ENCODE data around the gene REELD1. TPM values are rescaled to one million over a fixed set of nuclear protein-coding genes. Genes with fewer than 3 reads are reported as not detected.

The REELD1 gene
- total and polyA plus RNA-seq, 9 of the 15 experiments (the other 6 are each of a cell fraction or from before 2014, with no cell fraction given) = not detected

GRCh38 chr4:146255874-146256273, 41.5 kb downstream of the REELD1 start:
- no peak for FAIRE-seq
- H3K9ac ChIP-seq (ENCODE audit: insufficient read depth in 1 of 2, low read depth in 2 of 2, low read length in 2 of 2) = no peak overlapping the region
- no peak overlapping the region for H3K27ac ChIP-seq (ENCODE audit: extremely low read depth, low read depth, low read length)
- ATAC-seq = no peak
- in situ Hi-C loops (cut with MboI) (no loop called here), intact Hi-C loops (cut with micrococcal nuclease) (no loop called here)
- no peaks in the 10 kb centered on the region; the same call in 1 of the 2 replicates for H4K20me1 ChIP-seq (replicated peaks; ENCODE audit: control insufficient read depth, insufficient read depth, low read length)
- H3K4me3 ChIP-seq = no peak overlapping the region
- no peaks in the 10 kb centered on the region for H3K9me3 ChIP-seq (replicated peaks; ENCODE audit: control insufficient read depth, insufficient read depth, low read depth, low read length)
- DNase-seq (ENCODE audit: extremely low read depth in 1 of 4, low spot score in 3 of 4) = no peak
- H3K9me1 ChIP-seq (ENCODE audit: control insufficient read depth, insufficient read depth, low read length) = no peaks in the 10 kb centered on the region
- H2AFZ ChIP-seq (ENCODE audit: low read depth, low read length) = no peak overlapping the region
- ChIA-PET POLR2A (no interaction called here), CTCF (ENCODE audit: low intra/inter-chr PET ratio) (no interaction called here)
- TF ChIP-seq PRMT5 (CRISPR knock-in tag; IDR thresholded peaks at IDR 0.05) = no peak
- TF ChIP-seq TBP (optimal IDR thresholded peaks at IDR 0.05; ENCODE audit: low read depth, low read length) = no peak
- TF ChIP-seq FOXK2 (conservative IDR thresholded peaks at IDR 0.05 in 1 of 2, IDR thresholded peaks at IDR 0.05 in 1 of 2; ENCODE audit: low read depth in 2 of 2) = no peak
- TF ChIP-seq, protein P1, sequence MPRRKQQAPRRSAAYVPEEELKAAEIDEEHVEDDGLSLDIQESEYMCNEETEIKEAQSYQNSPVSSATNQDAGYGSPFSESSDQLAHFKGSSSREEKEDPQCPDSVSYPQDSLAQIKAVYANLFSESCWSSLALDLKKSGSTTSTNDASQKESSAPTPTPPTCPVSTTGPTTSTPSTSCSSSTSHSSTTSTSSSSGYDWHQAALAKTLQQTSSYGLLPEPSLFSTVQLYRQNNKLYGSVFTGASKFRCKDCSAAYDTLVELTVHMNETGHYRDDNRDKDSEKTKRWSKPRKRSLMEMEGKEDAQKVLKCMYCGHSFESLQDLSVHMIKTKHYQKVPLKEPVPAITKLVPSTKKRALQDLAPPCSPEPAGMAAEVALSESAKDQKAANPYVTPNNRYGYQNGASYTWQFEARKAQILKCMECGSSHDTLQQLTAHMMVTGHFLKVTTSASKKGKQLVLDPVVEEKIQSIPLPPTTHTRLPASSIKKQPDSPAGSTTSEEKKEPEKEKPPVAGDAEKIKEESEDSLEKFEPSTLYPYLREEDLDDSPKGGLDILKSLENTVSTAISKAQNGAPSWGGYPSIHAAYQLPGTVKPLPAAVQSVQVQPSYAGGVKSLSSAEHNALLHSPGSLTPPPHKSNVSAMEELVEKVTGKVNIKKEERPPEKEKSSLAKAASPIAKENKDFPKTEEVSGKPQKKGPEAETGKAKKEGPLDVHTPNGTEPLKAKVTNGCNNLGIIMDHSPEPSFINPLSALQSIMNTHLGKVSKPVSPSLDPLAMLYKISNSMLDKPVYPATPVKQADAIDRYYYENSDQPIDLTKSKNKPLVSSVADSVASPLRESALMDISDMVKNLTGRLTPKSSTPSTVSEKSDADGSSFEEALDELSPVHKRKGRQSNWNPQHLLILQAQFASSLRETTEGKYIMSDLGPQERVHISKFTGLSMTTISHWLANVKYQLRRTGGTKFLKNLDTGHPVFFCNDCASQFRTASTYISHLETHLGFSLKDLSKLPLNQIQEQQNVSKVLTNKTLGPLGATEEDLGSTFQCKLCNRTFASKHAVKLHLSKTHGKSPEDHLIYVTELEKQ (CRISPR knock-in tag; IDR thresholded peaks at IDR 0.05) = no peak
- TF ChIP-seq ZZZ3 (IDR thresholded peaks at IDR 0.05) = no peak
- no peak for TF ChIP-seq HDGF (IDR thresholded peaks at IDR 0.05)
- H3K27me3 ChIP-seq (ENCODE audit: control insufficient read depth in 2 of 2, insufficient read depth in 2 of 2, low read length in 2 of 2) = no peaks in the 10 kb centered on the region
- no TSS peak for BruUV-seq (replicated peaks)
- H3K36me3 ChIP-seq (ENCODE audit: control insufficient read depth, insufficient read depth, low read length) = no peaks in the 10 kb centered on the region; the same call in 2 of the 3 replicates
- WGBS (ENCODE audit: insufficient coverage, low coverage, missing lambda C conversion rate) = 63% methylated on average over 3 of the region's 3 CpGs
- no peak overlapping the region for H3K4me2 ChIP-seq (ENCODE audit: insufficient read depth, low read length)
- no peaks in the 10 kb centered on the region for H3K79me2 ChIP-seq (ENCODE audit: control insufficient read depth, insufficient read depth, low read length)
- 0 out of 5 replicates have a peak, but pooled peaks cover 0 to under 1% of the 10 kb centered on the region in 2 experiments for H3K4me1 ChIP-seq (replicated peaks in 1 of 2; ENCODE audit: control insufficient read depth in 2 of 2, insufficient read depth in 2 of 2, low read length in 2 of 2)

Data from K562 (cell line).